ENCODE measurements around the gene MTHFR. TPM values are rescaled to one million over a fixed set of nuclear protein-coding genes. Genes with fewer than 3 reads are reported as not detected.

MTHFR gene
- total and polyA plus RNA-seq, 2 of the 4 experiments (the other 2 are of a cell fraction), result 7.3 to 7.4 TPM

GRCh38 chr1:11766429-11766776, 39.4 kb downstream of the MTHFR start:
- H2BK15ac ChIP-seq (ENCODE audit: low read depth, low read length), result no peak overlapping the region
- H3K14ac ChIP-seq (replicated peaks; ENCODE audit: low read depth, low read length), result no peak overlapping the region
- peaks cover 1% of the 10 kb centered on the region; the same call in 1 of the 2 replicates for H3K4me1 ChIP-seq (ENCODE audit: control insufficient read depth, insufficient read depth, low read length)
- WGBS, 2 experiments (ENCODE audit: extremely low coverage in 2 of 2, insufficient read length in 1 of 2), result 76% methylated on average over 5 of the region's 14 CpGs; no CpG with 5 or more reads in 1 of the 2 experiments
- no peak overlapping the region for H2BK5ac ChIP-seq (ENCODE audit: low read depth, low read length, poor library complexity, severe bottlenecking)
- no peak overlapping the region for H3K27ac ChIP-seq (ENCODE audit: insufficient read depth, low read length)
- no peaks in the 10 kb centered on the region for H4K20me1 ChIP-seq (ENCODE audit: insufficient read depth, low read length)
- POLR2A ChIA-PET (ENCODE audit: unreplicated experiment), result no interaction called here
- no peak overlapping the region for H4K5ac ChIP-seq (ENCODE audit: low read depth, low read length)
- BruUV-seq (replicated peaks), result no TSS peak
- no peaks in the 10 kb centered on the region for H3K9me3 ChIP-seq (ENCODE audit: control insufficient read depth, insufficient read depth, low read length)
- no peak overlapping the region for H3K4ac ChIP-seq (ENCODE audit: low read depth, low read length)
- H2AK5ac ChIP-seq (ENCODE audit: low read depth, low read length), result no peak overlapping the region
- H3K4me2 ChIP-seq (ENCODE audit: low read depth, low read length), result no peak overlapping the region
- no peak for TF ChIP-seq CHD1 (IDR thresholded peaks at IDR 0.05; ENCODE audit: low read depth, low read length)
- no peak for TF ChIP-seq NFE2L2 (IDR thresholded peaks at IDR 0.05; ENCODE audit: low read depth, low read length)
- no peak for TF ChIP-seq CTCF (conservative IDR thresholded peaks at IDR 0.05; ENCODE audit: low read depth, low read length)
- no peak for TF ChIP-seq POLR2A (IDR thresholded peaks at IDR 0.05; ENCODE audit: low read depth, low read length)
- no peak for TF ChIP-seq USF2 (IDR thresholded peaks at IDR 0.05; ENCODE audit: low read depth, low read length)
- TF ChIP-seq MAZ (IDR thresholded peaks at IDR 0.05; ENCODE audit: borderline replicate concordance, low read depth, low read length), result no peak
- TF ChIP-seq ELK1 (IDR thresholded peaks at IDR 0.05; ENCODE audit: borderline replicate concordance, low read depth, low read length), result no peak
- H2BK20ac ChIP-seq (ENCODE audit: low read depth, low read length), result no peak overlapping the region
- H3K4me3 ChIP-seq (ENCODE audit: insufficient read depth, low read depth, low read length), result no peak overlapping the region
- H3K79me1 ChIP-seq (ENCODE audit: low read depth in 1 of 2, low read length in 2 of 2), result no peaks in the 10 kb centered on the region
- H3K56ac ChIP-seq (ENCODE audit: extremely low read depth, insufficient read depth, low read length), result no peak overlapping the region
- H3K27me3 ChIP-seq (ENCODE audit: control insufficient read depth, insufficient read depth, low read length), result peaks cover 36% of the 10 kb centered on the region
- no peak overlapping the region for H2AFZ ChIP-seq (replicated peaks; ENCODE audit: low read length, poor library complexity)
- no peak overlapping the region for H3K9ac ChIP-seq (ENCODE audit: low read depth, low read length)
- no peaks in the 10 kb centered on the region for H3K36me3 ChIP-seq (ENCODE audit: control insufficient read depth, insufficient read depth, low read length)
- DNase-seq (no peak), ATAC-seq (ENCODE audit: low read depth) (no peak)
- no peak overlapping the region for H4K8ac ChIP-seq (ENCODE audit: low read depth in 2 of 2, low read length in 2 of 2)
- H2BK120ac ChIP-seq (ENCODE audit: low read depth, low read length), result no peak overlapping the region
- intact Hi-C loops (cut with micrococcal nuclease), result no loop called here
- no peak overlapping the region for H3K23ac ChIP-seq (ENCODE audit: low read depth, low read length)
- in situ Hi-C loops (cut with MboI; ENCODE audit: low sequenced_read_pairs), result no loop called here
- no peak overlapping the region for H3K18ac ChIP-seq (ENCODE audit: low read depth, low read length)
- dilution Hi-C loops (cut with HindIII; ENCODE audit: low sequenced_read_pairs, unreplicated experiment), result no loop called here
- no peak overlapping the region for H2AK9ac ChIP-seq (replicated peaks; ENCODE audit: low read depth, low read length, poor library complexity)
- no peaks in the 10 kb centered on the region for H3K9me1 ChIP-seq (ENCODE audit: insufficient read depth, low read length)
- no peak overlapping the region for H4K91ac ChIP-seq (ENCODE audit: insufficient read depth, low read depth, low read length)
- CTCF ChIA-PET, result no interaction called here
